HPDE6-E6E7 (cell line): Measurements from ENCODE around the gene CCRL2.
A peak's percentile ranks its signal among the peaks of the same experiment; 100 is the strongest.

Experiments used
- DNase-seq: peaks from one replicate; pipeline ENCODE4 v3.0.0; 2011; ENCODE audit warnings: missing footprints; ENCODE audit errors: extremely low spot score

The CCRL2 gene, protein sequence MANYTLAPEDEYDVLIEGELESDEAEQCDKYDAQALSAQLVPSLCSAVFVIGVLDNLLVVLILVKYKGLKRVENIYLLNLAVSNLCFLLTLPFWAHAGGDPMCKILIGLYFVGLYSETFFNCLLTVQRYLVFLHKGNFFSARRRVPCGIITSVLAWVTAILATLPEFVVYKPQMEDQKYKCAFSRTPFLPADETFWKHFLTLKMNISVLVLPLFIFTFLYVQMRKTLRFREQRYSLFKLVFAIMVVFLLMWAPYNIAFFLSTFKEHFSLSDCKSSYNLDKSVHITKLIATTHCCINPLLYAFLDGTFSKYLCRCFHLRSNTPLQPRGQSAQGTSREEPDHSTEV

DNA sequence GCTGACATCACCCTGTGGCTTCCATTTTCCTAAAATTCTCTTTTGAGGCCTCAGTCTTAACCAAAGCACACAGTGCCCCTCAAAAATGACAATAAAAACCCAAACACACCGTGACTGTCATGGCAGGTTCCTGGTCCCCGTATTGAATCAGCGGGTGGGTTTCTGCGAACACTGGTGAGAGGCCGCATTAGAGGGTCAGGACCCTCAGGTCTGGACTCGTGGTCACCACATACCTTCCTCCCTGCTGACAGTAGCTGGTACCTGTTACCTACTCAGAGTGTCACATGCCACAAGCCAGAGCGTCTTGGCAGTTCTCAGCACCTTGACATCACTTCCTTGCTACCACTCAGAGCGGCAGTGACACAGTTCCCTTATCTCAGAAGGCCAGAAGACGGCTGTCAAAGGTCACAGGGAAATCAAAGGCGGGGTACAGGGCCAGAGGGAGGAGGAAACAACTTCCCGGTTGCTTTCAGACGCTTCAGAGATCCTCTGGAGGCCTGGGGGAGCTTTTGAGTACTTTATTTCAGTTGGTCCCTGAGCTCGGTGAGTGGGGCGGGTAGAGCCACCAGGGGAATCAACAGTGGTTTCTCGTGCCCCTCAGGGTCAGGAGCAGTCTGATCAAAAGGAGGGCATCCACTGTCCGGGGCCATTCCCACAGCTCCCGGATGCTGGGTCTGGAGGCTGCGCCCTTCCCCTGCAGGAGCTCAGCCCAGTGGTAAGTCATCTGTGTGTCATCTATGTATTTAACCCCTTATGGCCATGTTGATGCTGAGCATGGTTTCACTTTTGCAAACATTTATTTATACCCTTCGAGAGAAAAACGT, at the start of gene CCRL2, which contains the start of gene CCR5AS:
CCRL2 (plus strand) TSS at position 472 of the 824 bp plus-strand sequence. CDS start 821 bp downstream, outside the sequence.
CCR5AS (minus strand) TSS at position 279 of the 824 bp plus-strand sequence.
- DNase-seq = peak; percentile 21

DNA sequence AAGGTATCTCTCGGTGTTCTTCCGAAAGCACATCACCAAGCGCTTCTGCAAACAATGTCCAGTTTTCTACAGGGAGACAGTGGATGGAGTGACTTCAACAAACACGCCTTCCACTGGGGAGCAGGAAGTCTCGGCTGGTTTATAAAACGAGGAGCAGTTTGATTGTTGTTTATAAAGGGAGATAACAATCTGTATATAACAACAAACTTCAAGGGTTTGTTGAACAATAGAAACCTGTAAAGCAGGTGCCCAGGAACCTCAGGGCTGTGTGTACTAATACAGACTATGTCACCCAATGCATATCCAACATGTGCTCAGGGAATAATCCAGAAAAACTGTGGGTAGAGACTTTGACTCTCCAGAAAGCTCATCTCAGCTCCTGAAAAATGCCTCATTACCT, 48.6 kb upstream of the CCRL2 start:
- DNase-seq = no peak

DNA sequence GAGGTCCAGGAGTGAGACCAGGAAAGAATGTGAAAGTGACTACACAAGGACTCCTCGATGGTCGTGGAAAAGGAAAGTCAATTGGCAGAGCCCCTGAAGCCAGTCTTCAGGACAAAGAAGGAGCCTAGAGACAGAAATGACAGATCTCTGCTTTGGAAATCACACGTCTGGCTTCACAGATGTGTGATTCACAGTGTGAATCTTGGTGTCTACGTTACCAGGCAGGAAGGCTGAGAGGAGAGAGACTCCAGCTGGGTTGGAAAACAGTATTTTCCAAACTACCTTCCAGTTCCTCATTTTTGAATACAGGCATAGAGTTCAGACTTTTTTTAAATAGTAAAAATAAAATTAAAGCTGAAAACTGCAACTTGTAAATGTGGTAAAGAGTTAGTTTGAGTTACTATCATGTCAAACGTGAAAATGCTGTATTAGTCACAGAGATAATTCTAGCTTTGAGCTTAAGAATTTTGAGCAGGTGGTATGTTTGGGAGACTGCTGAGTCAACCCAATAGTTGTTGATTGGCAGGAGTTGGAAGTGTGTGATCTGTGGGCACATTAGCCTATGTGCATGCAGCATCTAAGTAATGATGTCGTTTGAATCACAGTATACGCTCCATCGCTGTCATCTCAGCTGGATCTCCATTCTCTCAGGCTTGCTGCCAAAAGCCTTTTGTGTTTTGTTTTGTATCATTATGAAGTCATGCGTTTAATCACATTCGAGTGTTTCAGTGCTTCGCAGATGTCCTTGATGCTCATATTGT, 47.1 kb upstream of the CCRL2 start:
- no peak for DNase-seq

DNA sequence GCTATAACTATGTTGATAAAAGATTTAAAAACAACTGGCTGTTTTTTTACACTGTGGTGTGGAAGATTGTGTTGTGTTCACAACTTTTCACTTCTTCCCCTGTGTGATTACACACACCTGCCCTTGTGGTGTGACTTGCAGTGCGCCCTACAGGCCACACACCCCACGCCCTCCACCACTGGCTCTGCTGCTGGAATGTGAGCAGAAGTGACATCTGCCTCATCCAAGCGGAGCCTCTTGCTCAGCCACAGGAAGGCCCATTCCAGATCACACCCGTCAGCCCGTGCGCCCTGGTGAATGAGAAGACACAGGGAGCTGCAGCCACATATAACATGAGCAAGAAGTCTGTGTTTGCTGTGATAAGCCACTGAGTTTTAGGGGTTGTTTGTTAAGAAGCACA, 46.2 kb upstream of the CCRL2 start:
- no peak for DNase-seq

DNA sequence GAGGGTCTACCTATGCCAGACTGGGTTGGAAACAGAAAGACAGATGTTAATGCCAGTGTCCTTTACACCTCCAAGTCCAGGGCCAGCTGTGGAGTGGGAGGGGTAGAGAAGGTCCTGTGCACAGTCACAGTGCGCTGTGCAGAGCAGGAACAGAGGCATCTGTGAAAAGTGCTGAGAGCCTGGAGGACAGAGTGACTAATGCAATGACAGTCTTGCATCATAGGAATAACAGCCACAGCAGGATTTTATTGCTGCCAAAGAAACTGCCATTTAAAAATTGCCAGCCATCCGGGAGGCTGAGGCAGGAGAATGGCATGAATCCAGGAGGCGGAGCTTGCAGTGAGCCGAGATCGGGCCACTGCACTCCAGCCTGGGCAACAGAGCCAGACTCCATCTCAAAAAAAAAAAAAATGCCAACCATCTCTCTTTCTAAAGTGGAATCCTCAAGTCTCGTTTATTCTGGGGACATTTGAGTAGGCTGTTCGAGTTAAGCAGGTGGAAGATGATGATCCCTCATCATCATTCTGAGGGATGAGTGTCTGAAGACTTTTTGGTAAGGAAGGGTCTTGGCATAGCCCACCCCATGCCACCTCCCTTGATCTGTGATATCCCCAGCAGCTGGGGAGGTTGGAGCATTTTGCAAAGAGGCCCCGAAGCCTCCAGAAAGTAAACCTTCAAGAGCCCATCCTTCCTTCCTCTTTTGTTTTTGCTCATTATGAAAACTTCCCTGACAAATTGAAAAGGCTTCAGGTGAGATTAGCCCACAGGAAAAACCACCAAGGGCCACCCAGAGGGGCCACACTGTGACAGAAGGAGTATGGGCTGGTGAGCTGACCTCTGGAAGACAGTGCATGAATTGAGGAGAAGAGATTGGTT, 45.4 kb upstream of the CCRL2 start:
- no peak for DNase-seq

DNA sequence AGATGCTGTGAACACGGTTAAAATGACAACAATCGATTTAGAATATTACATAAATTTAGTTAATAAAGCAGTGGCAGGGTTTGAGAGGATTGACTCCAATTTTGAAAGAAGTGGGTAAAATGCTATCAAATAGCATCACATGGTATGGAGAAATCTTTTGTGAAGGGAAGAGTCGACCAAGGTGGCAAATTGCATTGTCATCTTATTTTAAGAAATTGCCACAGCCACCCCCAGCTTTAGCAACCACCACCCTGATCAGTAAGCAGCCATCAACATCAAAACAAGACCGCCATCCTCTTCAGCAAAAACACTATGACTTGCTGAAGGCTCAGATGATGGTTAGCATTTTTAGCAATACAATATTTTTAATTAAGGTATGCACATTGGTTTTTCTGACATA, 42.0 kb upstream of the CCRL2 start:
- no peak for DNase-seq

DNA sequence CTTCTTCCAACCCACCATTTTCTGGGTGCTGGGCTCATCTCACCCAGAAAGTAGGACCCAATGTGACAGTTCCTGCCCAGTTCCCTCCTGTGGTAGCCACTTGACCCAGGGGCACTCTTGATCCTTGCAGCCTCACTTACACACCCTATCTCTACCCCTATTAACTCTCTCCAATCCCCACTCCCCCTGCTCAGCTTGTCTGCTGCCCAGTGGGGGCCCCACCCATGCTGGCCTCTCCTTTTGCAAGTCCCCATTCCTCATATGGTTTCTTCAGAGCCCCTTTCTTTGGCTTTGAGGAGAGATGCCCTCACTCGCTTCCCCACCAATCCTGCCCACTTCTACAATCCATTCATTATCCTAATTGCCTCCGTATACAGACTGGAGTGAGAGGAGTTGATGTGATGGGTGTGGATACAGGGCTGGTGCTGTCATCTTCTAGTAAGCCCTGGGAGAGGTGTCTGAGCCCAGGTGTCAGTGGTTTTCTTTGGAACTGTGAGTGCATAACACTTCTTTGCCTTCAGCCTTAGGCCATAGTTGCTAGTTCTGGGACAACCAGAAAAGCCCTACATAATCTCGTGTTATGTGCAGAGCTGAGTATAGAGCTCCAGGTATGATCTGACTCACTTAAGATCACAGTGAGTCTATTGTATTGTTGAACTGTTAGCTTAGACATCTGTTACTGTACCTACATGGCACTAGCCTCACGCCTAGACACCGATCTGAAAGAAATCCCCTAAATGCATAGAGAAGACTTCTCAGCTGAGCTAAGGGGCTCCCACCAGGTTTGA, 41.1 kb upstream of the CCRL2 start:
- no peak for DNase-seq

DNA sequence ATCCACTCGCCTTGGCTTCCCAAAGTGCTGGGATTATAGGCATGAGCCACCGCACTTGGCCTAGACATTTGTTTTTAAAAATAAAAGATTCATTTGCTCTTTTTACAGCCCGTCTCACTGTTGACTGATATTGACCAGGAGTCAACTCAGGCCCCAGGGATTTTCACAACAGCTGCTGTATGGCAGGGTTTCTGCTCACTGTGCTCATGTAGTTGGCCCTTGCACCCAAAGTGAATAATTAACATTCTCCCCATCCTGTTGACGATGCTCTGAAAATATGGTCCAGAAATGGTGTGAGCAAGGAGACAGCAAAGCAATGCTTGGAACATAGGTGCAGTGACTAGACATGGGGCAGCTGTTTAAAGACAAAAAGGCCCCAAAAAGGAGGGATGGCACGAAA, 39.2 kb upstream of the CCRL2 start:
- no peak for DNase-seq

DNA sequence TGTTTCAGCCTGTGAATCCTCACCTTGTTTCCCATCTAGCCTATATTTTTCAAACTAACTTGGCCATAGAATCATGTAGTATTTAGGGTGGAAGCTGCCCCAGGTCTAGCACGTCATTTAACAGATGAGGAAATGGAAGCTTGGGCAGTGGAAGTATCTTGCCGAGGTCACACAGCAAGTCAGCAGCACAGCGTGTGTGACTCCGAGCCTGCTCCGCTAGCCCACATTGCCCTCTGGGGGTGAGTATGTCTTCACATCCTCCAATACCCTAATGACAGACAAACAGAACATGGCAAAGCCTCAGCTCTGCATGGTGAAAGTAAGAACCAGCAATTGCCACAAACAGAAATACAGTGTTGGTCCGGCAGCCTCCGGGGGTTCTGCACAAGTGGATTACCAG, 38.5 kb upstream of the CCRL2 start:
- DNase-seq = no peak

DNA sequence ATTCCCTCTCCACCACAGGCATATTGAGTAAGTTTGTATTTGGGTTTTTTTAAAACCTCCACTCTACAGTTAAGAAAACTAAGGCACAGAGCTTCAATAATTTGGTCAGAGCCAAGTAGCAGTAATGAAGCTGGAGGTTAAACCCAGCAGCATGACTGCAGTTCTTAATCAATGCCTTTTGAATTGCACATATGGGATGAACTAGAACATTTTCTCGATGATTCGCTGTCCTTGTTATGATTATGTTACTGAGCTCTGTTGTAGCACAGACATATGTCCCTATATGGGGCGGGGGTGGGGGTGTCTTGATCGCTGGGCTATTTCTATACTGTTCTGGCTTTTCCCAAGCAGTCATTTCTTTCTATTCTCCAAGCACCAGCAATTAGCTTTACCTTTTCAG, 37.9 kb upstream of the CCRL2 start:
- DNase-seq = no peak

DNA sequence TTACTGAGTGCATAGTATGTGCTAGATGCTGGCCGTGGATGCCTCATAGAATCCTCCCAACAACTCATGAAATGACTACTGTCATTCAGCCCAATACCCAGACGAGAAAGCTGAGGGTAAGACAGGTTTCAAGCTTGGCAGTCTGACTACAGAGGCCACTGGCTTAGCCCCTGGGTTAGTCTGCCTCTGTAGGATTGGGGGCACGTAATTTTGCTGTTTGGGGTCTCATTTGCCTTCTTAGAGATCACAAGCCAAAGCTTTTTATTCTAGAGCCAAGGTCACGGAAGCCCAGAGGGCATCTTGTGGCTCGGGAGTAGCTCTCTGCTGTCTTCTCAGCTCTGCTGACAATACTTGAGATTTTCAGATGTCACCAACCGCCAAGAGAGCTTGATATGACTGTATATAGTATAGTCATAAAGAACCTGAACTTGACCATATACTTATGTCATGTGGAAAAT, 37.4 kb upstream of the CCRL2 start:
- DNase-seq = no peak

DNA sequence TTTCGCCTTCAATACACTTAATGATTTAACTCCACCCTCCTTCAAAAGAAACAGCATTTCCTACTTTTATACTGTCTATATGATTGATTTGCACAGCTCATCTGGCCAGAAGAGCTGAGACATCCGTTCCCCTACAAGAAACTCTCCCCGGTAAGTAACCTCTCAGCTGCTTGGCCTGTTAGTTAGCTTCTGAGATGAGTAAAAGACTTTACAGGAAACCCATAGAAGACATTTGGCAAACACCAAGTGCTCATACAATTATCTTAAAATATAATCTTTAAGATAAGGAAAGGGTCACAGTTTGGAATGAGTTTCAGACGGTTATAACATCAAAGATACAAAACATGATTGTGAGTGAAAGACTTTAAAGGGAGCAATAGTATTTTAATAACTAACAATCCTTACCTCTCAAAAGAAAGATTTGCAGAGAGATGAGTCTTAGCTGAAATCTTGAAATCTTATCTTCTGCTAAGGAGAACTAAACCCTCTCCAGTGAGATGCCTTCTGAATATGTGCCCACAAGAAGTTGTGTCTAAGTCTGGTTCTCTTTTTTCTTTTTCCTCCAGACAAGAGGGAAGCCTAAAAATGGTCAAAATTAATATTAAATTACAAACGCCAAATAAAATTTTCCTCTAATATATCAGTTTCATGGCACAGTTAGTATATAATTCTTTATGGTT, 36.1 kb upstream of the CCRL2 start, which contains the start of gene CCR5:
CCR5 (plus strand) TSS at position 108 of the 680 bp plus-strand sequence. CDS start 1,957 bp downstream, outside the sequence.
- no peak for DNase-seq

DNA sequence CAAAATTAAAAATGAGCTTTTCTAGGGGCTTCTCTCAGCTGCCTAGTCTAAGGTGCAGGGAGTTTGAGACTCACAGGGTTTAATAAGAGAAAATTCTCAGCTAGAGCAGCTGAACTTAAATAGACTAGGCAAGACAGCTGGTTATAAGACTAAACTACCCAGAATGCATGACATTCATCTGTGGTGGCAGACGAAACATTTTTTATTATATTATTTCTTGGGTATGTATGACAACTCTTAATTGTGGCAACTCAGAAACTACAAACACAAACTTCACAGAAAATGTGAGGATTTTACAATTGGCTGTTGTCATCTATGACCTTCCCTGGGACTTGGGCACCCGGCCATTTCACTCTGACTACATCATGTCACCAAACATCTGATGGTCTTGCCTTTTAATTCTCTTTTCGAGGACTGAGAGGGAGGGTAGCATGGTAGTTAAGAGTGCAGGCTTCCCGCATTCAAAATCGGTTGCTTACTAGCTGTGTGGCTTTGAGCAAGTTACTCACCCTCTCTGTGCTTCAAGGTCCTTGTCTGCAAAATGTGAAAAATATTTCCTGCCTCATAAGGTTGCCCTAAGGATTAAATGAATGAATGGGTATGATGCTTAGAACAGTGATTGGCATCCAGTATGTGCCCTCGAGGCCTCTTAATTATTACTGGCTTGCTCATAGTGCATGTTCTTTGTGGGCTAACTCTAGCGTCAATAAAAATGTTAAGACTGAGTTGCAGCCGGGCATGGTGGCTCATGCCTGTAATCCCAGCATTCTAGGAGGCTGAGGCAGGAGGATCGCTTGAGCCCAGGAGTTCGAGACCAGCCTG, 35.3 kb upstream of the CCRL2 start:
- no peak for DNase-seq

DNA sequence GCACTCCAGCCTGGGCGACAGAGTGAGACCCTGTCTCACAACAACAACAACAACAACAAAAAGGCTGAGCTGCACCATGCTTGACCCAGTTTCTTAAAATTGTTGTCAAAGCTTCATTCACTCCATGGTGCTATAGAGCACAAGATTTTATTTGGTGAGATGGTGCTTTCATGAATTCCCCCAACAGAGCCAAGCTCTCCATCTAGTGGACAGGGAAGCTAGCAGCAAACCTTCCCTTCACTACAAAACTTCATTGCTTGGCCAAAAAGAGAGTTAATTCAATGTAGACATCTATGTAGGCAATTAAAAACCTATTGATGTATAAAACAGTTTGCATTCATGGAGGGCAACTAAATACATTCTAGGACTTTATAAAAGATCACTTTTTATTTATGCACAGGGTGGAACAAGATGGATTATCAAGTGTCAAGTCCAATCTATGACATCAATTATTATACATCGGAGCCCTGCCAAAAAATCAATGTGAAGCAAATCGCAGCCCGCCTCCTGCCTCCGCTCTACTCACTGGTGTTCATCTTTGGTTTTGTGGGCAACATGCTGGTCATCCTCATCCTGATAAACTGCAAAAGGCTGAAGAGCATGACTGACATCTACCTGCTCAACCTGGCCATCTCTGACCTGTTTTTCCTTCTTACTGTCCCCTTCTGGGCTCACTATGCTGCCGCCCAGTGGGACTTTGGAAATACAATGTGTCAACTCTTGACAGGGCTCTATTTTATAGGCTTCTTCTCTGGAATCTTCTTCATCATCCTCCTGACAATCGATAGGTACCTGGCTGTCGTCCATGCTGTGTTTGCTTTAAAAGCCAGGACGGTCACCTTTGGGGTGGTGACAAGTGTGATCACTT, 34.3 kb upstream of the CCRL2 start:
- no peak for DNase-seq

DNA sequence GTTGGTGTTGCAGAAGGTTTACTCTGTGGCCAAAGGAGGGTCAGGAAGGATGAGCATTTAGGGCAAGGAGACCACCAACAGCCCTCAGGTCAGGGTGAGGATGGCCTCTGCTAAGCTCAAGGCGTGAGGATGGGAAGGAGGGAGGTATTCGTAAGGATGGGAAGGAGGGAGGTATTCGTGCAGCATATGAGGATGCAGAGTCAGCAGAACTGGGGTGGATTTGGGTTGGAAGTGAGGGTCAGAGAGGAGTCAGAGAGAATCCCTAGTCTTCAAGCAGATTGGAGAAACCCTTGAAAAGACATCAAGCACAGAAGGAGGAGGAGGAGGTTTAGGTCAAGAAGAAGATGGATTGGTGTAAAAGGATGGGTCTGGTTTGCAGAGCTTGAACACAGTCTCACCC, 32.3 kb upstream of the CCRL2 start:
- no peak for DNase-seq

DNA sequence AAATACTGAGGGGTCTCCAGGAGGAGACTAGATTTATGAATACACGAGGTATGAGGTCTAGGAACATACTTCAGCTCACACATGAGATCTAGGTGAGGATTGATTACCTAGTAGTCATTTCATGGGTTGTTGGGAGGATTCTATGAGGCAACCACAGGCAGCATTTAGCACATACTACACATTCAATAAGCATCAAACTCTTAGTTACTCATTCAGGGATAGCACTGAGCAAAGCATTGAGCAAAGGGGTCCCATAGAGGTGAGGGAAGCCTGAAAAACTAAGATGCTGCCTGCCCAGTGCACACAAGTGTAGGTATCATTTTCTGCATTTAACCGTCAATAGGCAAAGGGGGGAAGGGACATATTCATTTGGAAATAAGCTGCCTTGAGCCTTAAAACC, 31.8 kb upstream of the CCRL2 start:
- no peak for DNase-seq

DNA sequence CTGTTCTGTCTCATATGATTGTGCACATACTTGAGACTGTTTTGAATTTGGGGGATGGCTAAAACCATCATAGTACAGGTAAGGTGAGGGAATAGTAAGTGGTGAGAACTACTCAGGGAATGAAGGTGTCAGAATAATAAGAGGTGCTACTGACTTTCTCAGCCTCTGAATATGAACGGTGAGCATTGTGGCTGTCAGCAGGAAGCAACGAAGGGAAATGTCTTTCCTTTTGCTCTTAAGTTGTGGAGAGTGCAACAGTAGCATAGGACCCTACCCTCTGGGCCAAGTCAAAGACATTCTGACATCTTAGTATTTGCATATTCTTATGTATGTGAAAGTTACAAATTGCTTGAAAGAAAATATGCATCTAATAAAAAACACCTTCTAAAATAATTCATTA, 31.2 kb upstream of the CCRL2 start:
- DNase-seq = no peak

DNA sequence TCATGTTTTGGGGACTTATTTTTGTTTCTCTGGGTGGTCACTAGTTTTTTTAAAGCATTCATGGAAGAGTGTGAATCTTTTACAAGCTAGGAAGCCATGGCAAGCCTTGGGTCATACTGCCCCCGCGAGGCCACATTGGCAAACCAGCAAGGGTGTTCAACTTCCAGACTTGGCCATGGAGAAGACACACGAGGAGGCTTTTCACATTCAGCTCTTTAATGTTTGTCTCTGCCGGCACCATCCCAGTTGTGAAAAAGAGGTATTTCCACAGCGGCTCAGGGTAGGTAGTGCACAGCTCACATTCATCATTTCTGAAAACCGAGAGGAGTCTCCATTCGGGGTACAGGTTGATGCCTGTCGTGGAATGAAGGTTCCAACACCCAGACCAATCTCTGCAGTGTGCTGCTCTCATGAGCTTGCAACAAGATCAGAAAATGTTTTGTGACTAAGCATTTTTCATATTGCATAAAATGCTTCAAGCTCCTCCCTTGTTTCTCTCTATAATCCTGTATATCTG, 28.6 kb upstream of the CCRL2 start:
- no peak for DNase-seq
